Measurements from ENCODE around the gene YARS2. TPM values are rescaled to one million over a fixed set of nuclear protein-coding genes. Genes with fewer than 3 reads are reported as not detected.

YARS2 gene
- 41.0 TPM for total RNA-seq

GRCh38 chr12:32755654-32756475 is at the start of gene YARS2:
Gene YARS2 (minus strand): TSS chr12:32755897. CDS start chr12:32755874, 23 bp downstream.

Small RNAs within 50 kb of the gene (small RNA-seq; reads per million reads assigned to genes)
- gene RF00019 (ENCODE audit: low replicate concordance), result not detected

Other genes with a start within 250 kb of the YARS2 start
- 293 TPM for gene DNM1L, start 76.6 kb downstream of the YARS2 start, total RNA-seq
- 6.3 TPM for gene PKP2, start 140.9 kb upstream of the YARS2 start, total RNA-seq